B cell (primary cell): ENCODE measurements around the gene BMF. TPM values are rescaled to one million over a fixed set of nuclear protein-coding genes. Genes with fewer than 3 reads are reported as not detected.

Experiments used
- ATAC-seq: fragments of 200-7000 bp; cut with Tn5 transposase; one replicate; pipeline ENCODE4 v1.10.0; 2021; ENCODE audit warnings: low read depth, mild to moderate bottlenecking, moderate number of reproducible peaks, moderate library complexity
- CTCF ChIA-PET: fragments of 350-600 bp; sonication (Branson Sonifier 250); formaldehyde crosslinking; loops from one replicate; lab custom pipeline; 2021; ENCODE audit warnings: antibody characterized with exemption, inconsistent platforms; lab: Charles Lee
- POLR2A ChIA-PET: fragments of 350-600 bp; sonication (Branson Sonifier 250); formaldehyde crosslinking; loops from one replicate; lab custom pipeline; 2021; ENCODE audit warnings: antibody characterized with exemption; lab: Charles Lee
- DNase-seq: peaks from one replicate; pipeline ENCODE4 v3.0.0; 2013
- H2AFZ ChIP-seq: 2 replicates; pipeline ENCODE4 v1.6.1; 2012; ENCODE audit warnings: mild to moderate bottlenecking, low read depth, low read length; ENCODE audit not compliant: insufficient read depth, poor library complexity, severe bottlenecking
- H3K27ac ChIP-seq, 2 donors: 1 replicate in 1 of 2; 2 replicates in 1 of 2; pipeline ENCODE4 v1.5.1; 2012 to 2013; ENCODE audit warnings: low read length in 2 of 2, mild to moderate bottlenecking in 2 of 2, moderate library complexity in 1 of 2
- H3K27me3 ChIP-seq, 4 experiments: fragments of 200-600 bp in 1 of 4; sonication (generic) in 1 of 4; replicated peaks in 1 of 4; 1 replicate in 2 of 4; 2 replicates in 2 of 4; pipeline versions ENCODE4 v1.6.1 to v1.7.0; 2013 to 2016; ENCODE audit warnings: low read length in 3 of 4, mild to moderate bottlenecking in 2 of 4, mixed read lengths in 1 of 4, moderate library complexity in 1 of 4; ENCODE audit not compliant: insufficient read depth in 4 of 4, control insufficient read depth in 3 of 4; ENCODE audit errors: control extremely low read depth in 1 of 4
- H3K36me3 ChIP-seq, 2 experiments: replicated peaks in 1 of 2; 1 replicate in 1 of 2; 2 replicates in 1 of 2; pipeline versions ENCODE4 v1.6.1 to v1.7.1; 2013; ENCODE audit warnings: low read length in 1 of 2; ENCODE audit not compliant: insufficient read depth in 2 of 2, control insufficient read depth in 1 of 2; ENCODE audit errors: control extremely low read depth in 1 of 2, extremely low read depth in 1 of 2
- H3K4me1 ChIP-seq, 2 donors: fragments of 200-600 bp in 1 of 2; sonication (generic) in 1 of 2; 1 replicate in 1 of 2; 2 replicates in 1 of 2; pipeline versions ENCODE4 v1.5.1 to v1.6.1; 2013 to 2017; ENCODE audit warnings: low read length in 2 of 2; ENCODE audit not compliant: control insufficient read depth in 2 of 2, insufficient read depth in 2 of 2
- H3K4me2 ChIP-seq: replicated peaks from 2 replicates; pipeline ENCODE3; 2012; ENCODE audit warnings: mild to moderate bottlenecking, low read depth, low read length; ENCODE audit not compliant: poor library complexity, severe bottlenecking
- H3K4me3 ChIP-seq, 5 experiments: fragments of 200-600 bp in 1 of 5; sonication (generic) in 1 of 5; 1 replicate in 3 of 5; 2 replicates in 2 of 5; pipeline versions ENCODE4 v1.5.1 to v1.7.0; 2011 to 2016; ENCODE audit warnings: low read length in 4 of 5, mild to moderate bottlenecking in 4 of 5, low read depth in 2 of 5, control low read depth in 1 of 5, moderate library complexity in 1 of 5; ENCODE audit not compliant: insufficient read depth in 1 of 5; ENCODE audit errors: control extremely low read depth in 1 of 5, extremely low read depth in 1 of 5
- H3K79me2 ChIP-seq: fragments of 200-600 bp; sonication (generic); one replicate; pipeline ENCODE4 v1.6.0; 2016; ENCODE audit warnings: low read length; ENCODE audit not compliant: control insufficient read depth, insufficient read depth
- H3K9ac ChIP-seq: fragments of 200-600 bp; sonication (generic); 2 replicates; pipeline ENCODE4 v1.6.1; 2017; ENCODE audit warnings: mild to moderate bottlenecking, low read length, moderate library complexity
- H3K9me3 ChIP-seq, 3 donors: one replicate each; pipeline versions ENCODE4 v1.6.1 to v1.7.1; 2013; ENCODE audit warnings: low read length in 2 of 3; ENCODE audit not compliant: control insufficient read depth in 2 of 3, insufficient read depth in 1 of 3; ENCODE audit errors: control extremely low read depth in 1 of 3
- H4K20me1 ChIP-seq: 2 replicates; pipeline ENCODE4 v1.6.0; 2012; ENCODE audit warnings: mild to moderate bottlenecking, low read length; ENCODE audit not compliant: insufficient read depth, control insufficient read depth, poor library complexity, severe bottlenecking
- H3K27ac Mint-ChIP-seq: one replicate; pipeline ENCODE4 v1.8.0; 2021; ENCODE audit warnings: mixed read lengths
- H3K27me3 Mint-ChIP-seq: one replicate; pipeline ENCODE4 v1.8.0; 2021; ENCODE audit warnings: mixed read lengths
- H3K4me1 Mint-ChIP-seq: one replicate; pipeline ENCODE4 v1.8.0; 2021; ENCODE audit warnings: mixed read lengths
- H3K4me3 Mint-ChIP-seq: one replicate; pipeline ENCODE4 v1.8.0; 2021; ENCODE audit warnings: mixed read lengths
- H3K9me3 Mint-ChIP-seq: one replicate; pipeline ENCODE4 v1.8.0; 2022; ENCODE audit warnings: mixed read lengths; ENCODE audit not compliant: insufficient read depth
- CTCF ChIP-seq: fragments of 200-600 bp; IDR thresholded peaks from one replicate; pipeline ENCODE4 v1.8.0; 2022; ENCODE audit warnings: antibody characterized with exemption, mild to moderate bottlenecking
- EZH2 ChIP-seq: IDR thresholded peaks from 2 replicates; pipeline ENCODE4 v1.6.1; 2012; ENCODE audit warnings: borderline replicate concordance, low read depth, mild to moderate bottlenecking, moderate library complexity, low read length; ENCODE audit not compliant: insufficient read depth, poor library complexity, severe bottlenecking
- WGBS: methylation state at CpG from one replicate; pipeline ENCODE4 v1.1.5; 2013; ENCODE audit warnings: missing lambda C conversion rate; ENCODE audit not compliant: insufficient coverage; 5-methylcytosine and 5-hydroxymethylcytosine counted together
- intact Hi-C: fragments of 100-400 bp; cut with micrococcal nuclease; formaldehyde crosslinking; loops from one replicate; pipeline ENCODE4 v1.10.0; 2022
- polyA plus RNA-seq: library from polyadenylated mRNA; depleted of rRNA; stranded (reverse); fragments of >200 nt; gene quantifications from 2 replicates; pipeline ENCODE4 v1.2.3, GENCODE V29; 2012
- total RNA-seq, 2 donors: library from RNA; stranded (reverse); fragments of 120-200 nt in 1 of 2; gene quantifications; 1 replicate in 1 of 2; 2 replicates in 1 of 2; pipeline versions ENCODE4 v1.2.3 to v1.2.4, GENCODE V29; 2013 to 2022

Gene BMF
- total and polyA plus RNA-seq, 2 donors (not counting 1 experiment from before 2014, with no cell fraction given), result 43.2 to 343 TPM

DNA sequence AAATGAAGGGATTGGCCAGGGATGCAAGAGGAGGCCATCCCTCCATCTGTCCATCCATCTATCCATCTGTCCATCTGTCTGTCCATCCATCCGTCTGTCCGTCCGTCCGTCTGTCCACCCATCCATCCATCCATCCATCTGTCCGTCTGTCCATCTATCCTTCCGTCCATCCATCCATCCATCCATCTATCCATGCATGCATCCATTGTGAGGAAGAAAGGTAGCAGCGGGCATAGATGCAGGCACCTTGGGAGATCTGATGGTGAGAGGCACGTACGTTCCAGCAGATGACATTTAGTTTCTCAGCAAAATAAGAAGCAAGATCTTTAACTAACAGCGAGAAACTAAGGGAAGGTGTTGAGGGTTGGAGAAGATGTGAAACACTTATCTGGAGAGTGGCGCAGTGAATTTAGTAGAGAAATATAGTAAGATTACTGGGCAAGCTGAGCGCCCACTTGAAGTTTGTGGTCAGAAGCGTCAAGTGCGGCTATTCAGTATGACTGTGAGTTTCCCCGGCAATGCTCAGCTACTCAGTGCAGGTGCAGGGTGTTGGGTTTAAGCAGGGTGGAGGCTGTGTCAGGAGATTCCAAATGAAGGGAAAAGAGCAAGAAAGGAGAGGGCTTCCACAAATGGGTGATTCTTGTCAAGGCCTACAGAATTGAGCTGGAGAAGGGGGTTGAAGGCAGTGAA is 47.3 kb downstream of the BMF start:
- TF ChIP-seq EZH2, result no peak
- TF ChIP-seq CTCF, result no peak
- peaks cover 33% of the 10 kb centered on the region for H3K4me1 Mint-ChIP-seq
- H3K79me2 ChIP-seq, result peaks cover 3% of the 10 kb centered on the region
- intact Hi-C loops, result no loop called here
- H3K4me3 ChIP-seq, result no peak overlapping the region
- H3K9me3 Mint-ChIP-seq, result no peaks in the 10 kb centered on the region
- H3K9me3 ChIP-seq, result no peaks in the 10 kb centered on the region
- ChIA-PET CTCF (interaction anchor here (1.6 to 3.6 kb wide), 2 partner anchors 16 to 45 kb away, joined by 8 to 30 read pairs; no protein-coding TSS in a partner anchor), POLR2A (interaction anchor here (0.5 to 1.2 kb wide), 2 partner anchors 9 to 13 kb away, joined by 3 read pairs; no protein-coding TSS in a partner anchor)
- H3K27me3 ChIP-seq, result no peaks in the 10 kb centered on the region
- no peak overlapping the region for H3K27ac ChIP-seq
- no peak overlapping the region for H3K9ac ChIP-seq
- no peak overlapping the region for H3K4me2 ChIP-seq
- H3K27me3 Mint-ChIP-seq, result no peaks in the 10 kb centered on the region
- H3K27ac Mint-ChIP-seq, result no peak overlapping the region
- H2AFZ ChIP-seq, result no peak overlapping the region
- H3K4me3 Mint-ChIP-seq, result no peak overlapping the region
- H3K36me3 ChIP-seq, result no peaks in the 10 kb centered on the region
- ATAC-seq, result no peak
- 73% methylated on average over 8 of the region's 15 CpGs for WGBS
- H4K20me1 ChIP-seq, result no peaks in the 10 kb centered on the region
- peaks cover 21 to 38% of the 10 kb centered on the region in 2 donors for H3K4me1 ChIP-seq
- DNase-seq, result no peak
